DMS153 (cell line): ENCODE measurements around the gene DLG2.

ENCODE experiments used
- DNase-seq: peaks from one replicate; lab custom pipeline; 2025; lab: John Stamatoyannopoulos, UW

DLG2 gene

GRCh38 chr11:84261707-84262106 is 1365.4 kb downstream of the DLG2 start:
- no peak for DNase-seq

- no peak for DNase-seq
These were observed 1366.3 kb downstream of the DLG2 start for GRCh38 chr11:84260862-84261261.

GRCh38 chr11:84256618-84257017 is 1370.5 kb downstream of the DLG2 start:
- no peak for DNase-seq

GRCh38 chr11:84255483-84255882 is 1371.7 kb downstream of the DLG2 start:
- DNase-seq: no peak

GRCh38 chr11:84250834-84251613 is 1376.1 kb downstream of the DLG2 start:
- DNase-seq: peak; percentile 28

- DNase-seq: no peak
These were observed 1377.6 kb downstream of the DLG2 start for GRCh38 chr11:84249344-84250135.

- no peak for DNase-seq
These were observed 1379.2 kb downstream of the DLG2 start for GRCh38 chr11:84247926-84248325.

GRCh38 chr11:84247129-84247528 is 1380.0 kb downstream of the DLG2 start:
- DNase-seq: no peak

GRCh38 chr11:84243629-84244263 is 1383.4 kb downstream of the DLG2 start:
- no peak for DNase-seq

GRCh38 chr11:84241343-84242131 is 1385.6 kb downstream of the DLG2 start:
- no peak for DNase-seq

GRCh38 chr11:84240847-84241246 is 1386.3 kb downstream of the DLG2 start:
- no peak for DNase-seq

GRCh38 chr11:84236436-84236835 is 1390.7 kb downstream of the DLG2 start:
- no peak for DNase-seq

GRCh38 chr11:84234462-84235202 is 1392.5 kb downstream of the DLG2 start:
- no peak for DNase-seq

- DNase-seq: no peak
These were observed 1393.1 kb downstream of the DLG2 start for GRCh38 chr11:84234011-84234410.

GRCh38 chr11:84232511-84232910 is 1394.6 kb downstream of the DLG2 start:
- DNase-seq: no peak

- DNase-seq: no peak
These were observed 1396.7 kb downstream of the DLG2 start for GRCh38 chr11:84230402-84230801.

- no peak for DNase-seq
These were observed 1399.0 kb downstream of the DLG2 start for GRCh38 chr11:84227970-84228665.

GRCh38 chr11:84224042-84224441 is 1403.1 kb downstream of the DLG2 start:
- no peak for DNase-seq

GRCh38 chr11:84218318-84218717 is 1408.8 kb downstream of the DLG2 start:
- no peak for DNase-seq

GRCh38 chr11:84215672-84216071 is 1411.5 kb downstream of the DLG2 start:
- DNase-seq: no peak

- no peak for DNase-seq
These were observed 1412.6 kb downstream of the DLG2 start for GRCh38 chr11:84214557-84214956.
